PC-9 (cell line): ENCODE data around the gene ABCA5. TPM values are rescaled to one million over a fixed set of nuclear protein-coding genes. Genes with fewer than 3 reads are reported as not detected.
A peak's percentile ranks its signal among the peaks of the same experiment; 100 is the strongest.

Source experiments
- BruUV-seq: library from RNA; stranded (reverse); fragments of 400-500 nt; replicated peaks from 2 replicates; lab custom pipeline; 2021; lab: Mats Ljungman, UMichigan
- CTCF ChIA-PET: fragments of 300-600 bp; sonication (Branson Sonifier 250); formaldehyde crosslinking; loops from one replicate; lab custom pipeline; 2022; ENCODE audit warnings: antibody characterized with exemption; lab: Charles Lee
- POLR2A ChIA-PET: fragments of 300-600 bp; sonication (Branson Sonifier 250); formaldehyde crosslinking; loops from one replicate; lab custom pipeline; 2022; ENCODE audit warnings: antibody characterized with exemption; ENCODE audit not compliant: unreplicated experiment; lab: Charles Lee
- DNase-seq, 2 experiments: peaks; one replicate each; pipeline versions ENCODE4 v3.0.0 to v3.0.0-alpha.2; 2015 to 2022; ENCODE audit warnings: mixed read lengths in 1 of 2
- H2AFZ ChIP-seq: fragments of 200-600 bp; sonication (generic); 2 replicates; pipeline ENCODE4 v1.8.1; 2017; ENCODE audit warnings: antibody characterized with exemption
- H3F3A ChIP-seq: fragments of 200-600 bp; sonication (generic); 2 replicates; pipeline ENCODE4 v1.8.1; 2017; ENCODE audit warnings: antibody characterized with exemption, mild to moderate bottlenecking, low read depth; ENCODE audit not compliant: insufficient read depth
- H3K27ac ChIP-seq: fragments of 200-600 bp; sonication (generic); 2 replicates; pipeline ENCODE4 v1.6.1; 2016; ENCODE audit warnings: mixed run types
- H3K27me3 ChIP-seq: fragments of 200-600 bp; sonication (generic); 2 replicates; pipeline ENCODE4 v1.6.1; 2016; ENCODE audit warnings: low read depth, mixed run types; ENCODE audit not compliant: insufficient read depth
- H3K36me3 ChIP-seq: fragments of 200-600 bp; sonication (generic); 2 replicates; pipeline ENCODE4 v1.6.1; 2016; ENCODE audit warnings: low read depth, mixed run types
- H3K4me1 ChIP-seq: fragments of 200-600 bp; sonication (generic); replicated peaks from 2 replicates; pipeline ENCODE4 v1.6.1; 2016; ENCODE audit warnings: mixed run types; ENCODE audit not compliant: insufficient read depth
- H3K4me2 ChIP-seq: fragments of 200-600 bp; sonication (generic); 2 replicates; pipeline ENCODE4 v1.6.1; 2017; ENCODE audit warnings: mixed run types
- H3K4me3 ChIP-seq: fragments of 200-600 bp; sonication (generic); 2 replicates; pipeline ENCODE4 v1.6.1; 2016; ENCODE audit warnings: mixed run types
- H3K79me2 ChIP-seq: fragments of 200-600 bp; sonication (generic); 2 replicates; pipeline ENCODE4 v1.6.1; 2017; ENCODE audit warnings: low read depth, mixed run types
- H3K9me2 ChIP-seq: fragments of 200-600 bp; sonication (generic); 2 replicates; pipeline ENCODE4 v1.8.1; 2017; ENCODE audit warnings: mild to moderate bottlenecking; ENCODE audit not compliant: insufficient read depth
- H3K9me3 ChIP-seq: fragments of 200-600 bp; sonication (generic); 2 replicates; pipeline ENCODE4 v1.8.1; 2016; ENCODE audit warnings: low read depth; ENCODE audit not compliant: insufficient read depth
- H4K20me1 ChIP-seq: fragments of 200-600 bp; sonication (generic); 2 replicates; pipeline ENCODE4 v1.8.1; 2017; ENCODE audit not compliant: insufficient read depth
- EZH2 ChIP-seq: fragments of 200-600 bp; sonication (generic); IDR thresholded peaks from 2 replicates; pipeline ENCODE4 v1.8.0; 2017; ENCODE audit warnings: antibody characterized with exemption, low read depth
- intact Hi-C: fragments of 100-400 bp; cut with micrococcal nuclease; formaldehyde crosslinking; loops from one replicate; pipeline ENCODE4 v1.10.0; 2022; ENCODE audit not compliant: unreplicated experiment
- total RNA-seq: library from RNA; stranded (reverse); gene quantifications from 2 replicates; pipeline ENCODE4 v1.2.3, GENCODE V29; 2021
- TF ChIP-seq, protein P1 (sequence below): fragments of 200-600 bp; sonication (generic); conservative IDR thresholded peaks from 2 replicates; pipeline ENCODE4 v1.6.1; 2017; ENCODE audit warnings: mixed run types, antibody characterized with exemption, mild to moderate bottlenecking, moderate library complexity

ABCA5 gene
- total RNA-seq, 1 experiment from 2014 or later, result 3.8 TPM

DNA sequence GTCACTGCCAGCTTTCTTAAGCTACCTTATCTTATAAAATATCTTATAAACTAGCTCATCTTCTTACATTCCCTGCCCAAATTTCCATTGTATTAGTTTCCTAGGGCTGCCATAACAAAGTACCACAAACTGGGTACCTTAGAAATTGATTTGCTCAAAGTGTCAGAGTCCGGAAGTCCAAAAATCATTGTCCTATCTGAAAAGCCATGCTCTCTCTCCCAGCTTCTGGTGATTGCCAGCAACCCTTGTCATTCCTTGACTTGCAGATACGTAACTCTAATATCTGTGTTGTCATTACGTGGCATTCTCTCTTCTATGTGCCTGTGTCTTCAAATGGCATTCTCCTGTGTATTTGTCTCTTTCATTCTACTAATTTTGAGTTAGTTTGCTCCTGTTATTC is 96.0 kb downstream of the ABCA5 start:
- Histone ChIP-seq H2AFZ (peak overlapping the region; percentile 60; the same call in 1 of the 2 replicates), H3K27ac (no peak overlapping the region), H3K4me3 (no peak overlapping the region), H3K79me2 (no peaks in the 10 kb centered on the region), H3K9me2 (no peaks in the 10 kb centered on the region), H3K27me3 (no peaks in the 10 kb centered on the region), H3F3A (no peaks in the 10 kb centered on the region), H3K36me3 (no peaks in the 10 kb centered on the region), H3K4me1 (no peaks in the 10 kb centered on the region), H3K4me2 (no peak overlapping the region), H3K9me3 (no peaks in the 10 kb centered on the region), H4K20me1 (no peaks in the 10 kb centered on the region)
- no TSS peak for BruUV-seq
- ChIA-PET POLR2A (no interaction called here), CTCF (no interaction called here)
- intact Hi-C loops, result no loop called here
- no peak for DNase-seq
- TF ChIP-seq, protein P1, sequence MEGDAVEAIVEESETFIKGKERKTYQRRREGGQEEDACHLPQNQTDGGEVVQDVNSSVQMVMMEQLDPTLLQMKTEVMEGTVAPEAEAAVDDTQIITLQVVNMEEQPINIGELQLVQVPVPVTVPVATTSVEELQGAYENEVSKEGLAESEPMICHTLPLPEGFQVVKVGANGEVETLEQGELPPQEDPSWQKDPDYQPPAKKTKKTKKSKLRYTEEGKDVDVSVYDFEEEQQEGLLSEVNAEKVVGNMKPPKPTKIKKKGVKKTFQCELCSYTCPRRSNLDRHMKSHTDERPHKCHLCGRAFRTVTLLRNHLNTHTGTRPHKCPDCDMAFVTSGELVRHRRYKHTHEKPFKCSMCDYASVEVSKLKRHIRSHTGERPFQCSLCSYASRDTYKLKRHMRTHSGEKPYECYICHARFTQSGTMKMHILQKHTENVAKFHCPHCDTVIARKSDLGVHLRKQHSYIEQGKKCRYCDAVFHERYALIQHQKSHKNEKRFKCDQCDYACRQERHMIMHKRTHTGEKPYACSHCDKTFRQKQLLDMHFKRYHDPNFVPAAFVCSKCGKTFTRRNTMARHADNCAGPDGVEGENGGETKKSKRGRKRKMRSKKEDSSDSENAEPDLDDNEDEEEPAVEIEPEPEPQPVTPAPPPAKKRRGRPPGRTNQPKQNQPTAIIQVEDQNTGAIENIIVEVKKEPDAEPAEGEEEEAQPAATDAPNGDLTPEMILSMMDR, result no peak
- no peak for TF ChIP-seq EZH2

DNA sequence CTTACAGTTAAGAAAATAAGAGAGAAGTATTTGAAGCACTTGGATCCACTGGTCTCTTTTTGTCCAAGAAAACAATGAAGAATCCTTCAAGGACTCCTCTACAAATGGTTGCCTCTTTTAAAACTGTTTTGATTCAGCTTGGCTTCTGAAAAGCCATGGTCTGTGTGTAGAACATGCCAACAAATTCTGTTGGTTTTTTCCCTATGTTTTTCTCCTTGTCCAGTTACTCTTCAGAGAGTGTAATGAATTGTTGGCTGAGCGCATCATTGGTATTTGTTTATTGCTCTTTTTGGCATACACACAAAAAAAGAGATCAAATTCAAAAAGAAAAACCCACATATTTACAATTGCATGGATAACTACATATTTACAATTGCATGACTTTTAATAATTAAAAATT is 98.4 kb downstream of the ABCA5 start, which contains the start of gene ABCA10:
ABCA10 (minus strand) TSS at position 249 of the 400 bp plus-strand sequence. CDS start 3,466 bp downstream, outside the sequence.
- intact Hi-C loops, result no loop called here
- no peaks in the 10 kb centered on the region for H3K27me3 ChIP-seq
- TF ChIP-seq EZH2, result no peak
- TF ChIP-seq, protein P1, result no peak
- H3K9me3 ChIP-seq, result no peaks in the 10 kb centered on the region
- H3K4me1 ChIP-seq, result no peaks in the 10 kb centered on the region
- H4K20me1 ChIP-seq, result no peaks in the 10 kb centered on the region
- no TSS peak for BruUV-seq
- POLR2A ChIA-PET, result no interaction called here
- H3K27ac ChIP-seq, result no peak within 1 kb of the TSS
- no peak within 1 kb of the TSS for H2AFZ ChIP-seq
- no peak within 1 kb of the TSS for H3K4me2 ChIP-seq
- H3K36me3 ChIP-seq, result no peaks in the 10 kb centered on the region
- no peaks in the 10 kb centered on the region for H3F3A ChIP-seq
- CTCF ChIA-PET, result no interaction called here
- H3K4me3 ChIP-seq, result no peak within 1 kb of the TSS
- no peak for DNase-seq
- H3K79me2 ChIP-seq, result no peaks in the 10 kb centered on the region
- H3K9me2 ChIP-seq, result 0 out of 2 replicates have a peak, but pooled peaks cover 4% of the 10 kb centered on the region

DNA sequence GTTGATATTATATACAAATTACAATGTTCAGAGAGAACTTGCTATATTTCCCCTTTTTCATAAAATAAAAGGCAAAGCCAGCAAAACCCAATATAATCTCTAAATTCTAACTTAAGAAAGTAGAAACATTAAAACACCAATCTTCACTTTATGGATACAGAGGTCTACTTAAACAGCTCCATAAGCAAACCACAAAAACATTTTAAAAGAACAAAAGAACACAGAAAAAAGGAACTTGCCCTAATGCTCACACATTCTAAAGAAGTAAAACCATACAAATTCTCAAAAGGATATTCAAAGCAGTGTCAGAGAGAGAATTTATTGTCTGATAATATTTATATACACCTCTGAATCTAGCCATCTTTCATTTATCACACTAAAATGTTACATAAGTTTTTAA is 98.9 kb downstream of the ABCA5 start:
- Histone ChIP-seq H3K36me3 (no peaks in the 10 kb centered on the region), H3K27me3 (no peaks in the 10 kb centered on the region), H3K79me2 (no peaks in the 10 kb centered on the region), H3K27ac (no peak overlapping the region), H4K20me1 (no peaks in the 10 kb centered on the region), H3K4me3 (no peak overlapping the region), H2AFZ (no peak overlapping the region), H3K4me2 (no peak overlapping the region), H3F3A (no peaks in the 10 kb centered on the region), H3K4me1 (no peaks in the 10 kb centered on the region), H3K9me3 (no peaks in the 10 kb centered on the region), H3K9me2 (0 out of 2 replicates have a peak, but pooled peaks cover 4% of the 10 kb centered on the region)
- DNase-seq, result no peak
- ChIA-PET POLR2A (no interaction called here), CTCF (interaction anchor here (0.6 kb wide), 1 partner anchor 459 kb away, joined by 3 read pairs; no protein-coding TSS in a partner anchor)
- BruUV-seq, result no TSS peak
- intact Hi-C loops, result no loop called here
- TF ChIP-seq, protein P1, result no peak
- no peak for TF ChIP-seq EZH2
